Activated CD4-positive, alpha-beta T cell treated with anti-CD3 and anti-CD28 coated beads, Interleukin-2, amount 50 U/mL, for 16 hours (primary cell): Measurements from ENCODE around the gene ST8SIA5.

Experiments
- DNase-seq: peaks from one replicate; pipeline ENCODE4 v3.0.0-alpha.2; 2020

ST8SIA5 gene

GRCh38 chr18:46705521-46705920, 51.3 kb downstream of the ST8SIA5 start:
- DNase-seq: no peak

GRCh38 chr18:46704816-46705215, 52.0 kb downstream of the ST8SIA5 start:
- no peak for DNase-seq

- DNase-seq: no peak
Measured at GRCh38 chr18:46704189-46704588, 52.7 kb downstream of the ST8SIA5 start.

DNA sequence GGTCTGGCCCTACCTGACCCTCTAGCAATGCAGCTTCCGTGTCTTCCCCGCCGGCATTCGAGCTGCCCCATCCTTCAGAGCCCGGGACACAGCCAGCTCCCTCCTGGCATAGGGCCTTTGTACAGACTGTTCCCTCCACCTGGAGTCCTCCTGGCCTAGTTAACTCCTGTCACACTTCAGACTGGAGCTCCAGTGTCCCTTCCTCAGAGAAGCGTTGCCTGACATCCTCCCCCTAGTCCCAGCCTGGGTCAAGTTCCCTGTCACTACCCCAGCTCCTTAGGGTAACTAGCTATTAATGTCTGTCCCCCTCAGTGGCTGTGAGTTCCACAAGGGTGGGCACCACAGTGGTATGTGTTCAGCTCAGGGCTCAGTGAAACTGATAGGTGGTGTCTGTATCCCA, 54.4 kb downstream of the ST8SIA5 start:
- DNase-seq: no peak

- DNase-seq: no peak
Measured at GRCh38 chr18:46700066-46700824, 56.6 kb downstream of the ST8SIA5 start.

DNA sequence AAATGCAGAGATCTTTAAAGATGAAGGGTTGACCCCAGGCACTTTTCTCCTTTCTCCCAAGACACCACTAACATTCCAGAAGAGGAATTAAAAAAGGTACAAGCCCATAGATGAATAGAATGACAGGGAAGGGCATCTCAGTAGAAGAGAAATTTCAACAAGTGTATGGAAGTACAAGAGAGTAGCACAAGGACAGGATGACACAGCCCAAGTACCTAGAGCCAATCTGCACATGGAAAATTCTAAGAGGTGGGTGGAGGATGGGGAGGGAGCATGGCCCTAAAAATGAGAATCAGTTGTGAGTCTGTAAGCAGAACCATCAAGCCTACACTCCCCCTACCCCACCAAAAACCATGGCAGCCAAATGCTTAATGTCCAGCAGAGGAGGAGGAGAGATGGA, 60.2 kb downstream of the ST8SIA5 start:
- no peak for DNase-seq

GRCh38 chr18:46696268-46696667, 60.6 kb downstream of the ST8SIA5 start:
- no peak for DNase-seq

DNA sequence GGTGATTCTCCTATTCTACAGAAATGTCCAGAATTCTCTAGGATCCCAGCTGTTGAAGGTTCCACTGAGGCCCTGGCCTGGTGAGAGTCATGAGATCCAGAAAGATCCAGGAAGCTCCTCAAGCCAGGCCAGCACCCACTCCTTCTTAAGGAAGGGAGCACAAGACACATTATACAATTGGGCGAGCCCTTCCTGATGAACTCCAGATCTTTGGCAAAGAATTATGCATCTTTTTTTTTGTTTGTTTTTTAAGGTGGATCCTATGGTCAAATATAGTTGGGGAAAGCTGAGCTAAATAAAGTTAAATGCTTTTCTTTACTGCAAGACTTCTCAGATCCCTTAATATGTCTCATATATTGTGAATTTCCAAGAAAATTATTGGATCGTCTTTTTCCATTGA, 62.9 kb downstream of the ST8SIA5 start:
- DNase-seq: no peak

- DNase-seq: no peak
Measured at GRCh38 chr18:46688853-46689525, 67.9 kb downstream of the ST8SIA5 start.

- DNase-seq: no peak
Measured at GRCh38 chr18:46686186-46686585, 70.7 kb downstream of the ST8SIA5 start.

DNA sequence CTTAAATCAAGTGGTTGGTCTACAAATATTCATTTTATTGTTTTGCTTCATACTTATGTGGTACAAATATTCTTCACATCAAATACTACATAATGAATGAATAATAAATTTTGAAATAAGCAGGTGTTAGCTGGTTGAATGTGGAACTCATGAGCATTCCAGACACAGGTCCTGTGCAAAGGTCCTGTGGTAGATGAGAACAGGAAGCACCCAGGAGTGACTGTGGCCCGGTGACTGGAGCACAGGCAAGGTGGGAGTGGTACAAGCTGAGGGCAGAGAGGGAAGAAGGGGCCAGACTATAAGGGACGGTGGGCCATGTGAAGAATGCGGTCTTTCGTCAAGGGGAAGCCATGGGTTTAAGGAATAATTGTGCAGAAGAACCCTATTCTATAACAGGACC, 73.6 kb downstream of the ST8SIA5 start:
- DNase-seq: no peak

GRCh38 chr18:46680784-46681695, 75.8 kb downstream of the ST8SIA5 start:
- no peak for DNase-seq

DNA sequence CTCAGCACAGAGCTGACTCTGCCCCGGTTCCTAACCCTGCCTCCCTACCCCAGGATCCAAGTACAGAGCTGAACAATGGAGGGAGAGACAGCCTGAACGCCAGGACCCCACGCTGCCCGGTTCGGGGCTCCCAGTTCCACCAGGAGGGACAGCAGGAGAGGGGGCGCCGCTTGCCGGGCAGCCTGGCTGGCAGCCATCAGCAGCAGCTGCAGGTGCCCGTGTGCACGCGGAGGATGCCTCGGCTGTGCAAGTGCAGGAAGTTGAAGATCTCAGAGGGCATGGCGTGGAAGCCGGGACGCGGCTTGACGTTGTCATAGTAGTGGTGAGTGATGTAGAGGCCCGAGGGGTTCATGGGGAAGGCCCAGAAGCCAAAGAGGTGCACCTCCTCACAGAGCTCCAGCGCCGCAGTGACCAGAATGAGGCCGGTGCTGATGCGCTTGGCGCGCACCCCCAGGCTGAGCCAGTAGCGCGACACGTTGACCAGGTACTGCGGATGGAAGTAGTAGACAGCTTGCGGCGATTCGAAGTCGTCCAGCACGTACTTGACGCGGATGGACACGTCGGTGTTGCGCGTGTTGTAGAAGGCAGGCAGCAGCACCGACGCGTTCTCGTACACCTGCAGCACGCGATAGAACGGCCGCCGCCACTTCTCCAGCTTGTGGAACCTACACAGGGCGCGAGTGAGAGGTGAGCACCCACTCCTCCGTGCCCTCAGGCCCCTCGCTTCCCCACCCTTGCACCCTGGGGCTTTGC, 76.8 kb downstream of the ST8SIA5 start:
- DNase-seq: no peak

GRCh38 chr18:46678785-46679399, 78.0 kb downstream of the ST8SIA5 start:
- DNase-seq: no peak

DNA sequence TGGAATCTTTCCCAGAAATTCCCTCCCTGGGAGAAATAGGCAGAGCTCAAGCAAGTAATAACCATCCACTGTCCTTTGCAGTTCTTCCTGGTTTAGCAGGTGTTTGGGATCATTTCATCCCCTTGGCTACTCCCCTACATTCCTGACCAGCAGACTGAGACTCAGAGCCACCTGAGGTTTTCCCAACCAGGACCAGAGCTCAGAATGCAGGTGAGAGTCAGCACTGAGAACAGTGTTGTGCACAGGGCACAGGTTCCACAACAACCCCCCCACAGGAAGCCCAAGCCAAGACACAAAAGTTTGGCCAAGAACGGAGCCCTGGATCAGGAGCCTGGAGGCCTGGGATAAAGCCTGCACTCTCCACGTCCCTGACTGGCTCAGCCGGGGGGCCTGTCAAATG, 78.8 kb downstream of the ST8SIA5 start:
- DNase-seq: no peak

DNA sequence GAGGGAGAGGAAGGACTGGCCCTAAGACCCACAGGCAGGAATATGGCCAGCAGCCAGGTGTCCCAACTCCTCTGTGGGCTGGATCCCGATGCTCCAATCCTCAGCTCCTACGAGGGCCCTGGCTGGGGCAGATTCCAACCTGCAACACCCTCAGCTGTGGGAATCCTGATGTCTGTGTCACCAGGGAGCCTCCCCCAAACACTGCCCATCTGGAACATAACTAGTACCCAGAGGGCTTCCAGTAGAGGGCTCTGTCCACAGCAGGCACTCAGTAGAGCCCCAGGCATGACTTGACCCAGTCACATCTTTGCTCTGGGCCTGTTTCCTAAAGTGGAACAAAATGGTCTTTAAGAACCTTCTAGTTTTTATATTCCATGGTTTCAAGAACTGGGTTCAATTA, 79.2 kb downstream of the ST8SIA5 start:
- no peak for DNase-seq

DNA sequence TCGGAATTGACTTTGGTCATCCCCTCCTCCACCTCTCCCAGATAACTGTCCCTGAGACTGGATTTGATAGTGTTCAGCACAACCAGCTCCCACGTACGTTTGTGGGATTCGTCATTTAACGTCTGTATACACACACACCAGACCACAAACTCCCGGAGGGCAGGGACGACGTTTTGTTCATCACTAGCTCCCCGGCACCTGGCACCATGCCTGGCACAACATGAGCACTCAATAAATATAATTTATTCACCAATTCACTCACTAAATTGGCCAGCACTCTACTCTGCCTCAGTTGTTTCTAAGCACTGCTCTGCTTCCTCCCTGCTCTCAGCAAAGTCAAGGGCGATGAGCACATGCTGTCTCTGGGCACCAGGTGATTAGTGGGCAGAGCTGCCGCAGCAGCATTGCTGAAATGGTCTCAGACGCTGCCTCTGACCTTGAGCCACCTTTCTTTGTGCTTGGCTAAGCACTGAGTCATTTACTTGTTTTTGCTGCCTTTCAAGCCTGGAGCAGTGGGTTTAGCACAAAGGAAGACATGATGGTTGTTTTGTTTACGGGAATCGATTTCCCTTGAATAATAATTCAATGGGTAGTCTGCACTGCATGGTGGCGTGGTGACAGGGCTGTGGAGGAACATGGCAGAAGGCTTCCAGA, 80.5 kb downstream of the ST8SIA5 start:
- no peak for DNase-seq

- no peak for DNase-seq
Measured at GRCh38 chr18:46675112-46675511, 81.7 kb downstream of the ST8SIA5 start.

GRCh38 chr18:46672062-46672970, 84.5 kb downstream of the ST8SIA5 start:
- DNase-seq: peak; percentile 14

- no peak for DNase-seq
Measured at GRCh38 chr18:46668694-46669093, 88.2 kb downstream of the ST8SIA5 start.

- no peak for DNase-seq
Measured at GRCh38 chr18:46668135-46668534, 88.7 kb downstream of the ST8SIA5 start.
